Smooth muscle cell (in vitro differentiated cells): ENCODE results near the gene ADAMTS10. TPM values are rescaled to one million over a fixed set of nuclear protein-coding genes. Genes with fewer than 3 reads are reported as not detected.
"Not testable (repeated sequence)": the region's sequence is repeated elsewhere in the genome, so short reads cannot be mapped to it uniquely, and the experiment has no call there.

ENCODE experiments used
- DNase-seq: peaks from one replicate; lab custom pipeline; 2025; ENCODE audit not compliant: unreplicated experiment; lab: John Stamatoyannopoulos, UW
- H2AFZ ChIP-seq: fragments of 200-600 bp; sonication (generic); 2 replicates; pipeline ENCODE4 v1.6.0; 2016; ENCODE audit warnings: antibody characterized with exemption, low read depth, mild to moderate bottlenecking
- H3F3A ChIP-seq: fragments of 200-600 bp; sonication (generic); 2 replicates; pipeline ENCODE4 v1.6.0; 2017; ENCODE audit warnings: antibody characterized with exemption, low read depth
- H3K27ac ChIP-seq: fragments of 200-600 bp; sonication (generic); 2 replicates; pipeline ENCODE4 v1.5.1; 2016; ENCODE audit warnings: low read depth, mild to moderate bottlenecking
- H3K27me3 ChIP-seq: fragments of 200-600 bp; sonication (generic); 2 replicates; pipeline ENCODE4 v1.6.1; 2016; ENCODE audit warnings: low read depth, mild to moderate bottlenecking
- H3K36me3 ChIP-seq: fragments of 200-600 bp; sonication (generic); 2 replicates; pipeline ENCODE4 v1.5.1; 2016; ENCODE audit warnings: low read depth
- H3K4me1 ChIP-seq: fragments of 200-600 bp; sonication (generic); 2 replicates; pipeline ENCODE4 v1.5.1; 2016; ENCODE audit warnings: low read depth
- H3K4me2 ChIP-seq: fragments of 200-600 bp; sonication (generic); 2 replicates; pipeline ENCODE4 v1.6.0; 2016; ENCODE audit warnings: mild to moderate bottlenecking
- H3K4me3 ChIP-seq: fragments of 200-600 bp; sonication (generic); 2 replicates; pipeline ENCODE4 v1.5.1; 2016; ENCODE audit warnings: mild to moderate bottlenecking
- H3K79me2 ChIP-seq: fragments of 200-600 bp; sonication (generic); 2 replicates; pipeline ENCODE4 v1.6.0; 2016; ENCODE audit warnings: low read depth, mild to moderate bottlenecking
- H3K9ac ChIP-seq: fragments of 200-600 bp; sonication (generic); 2 replicates; pipeline ENCODE4 v1.6.0; 2016; ENCODE audit warnings: low read depth
- H3K9me3 ChIP-seq: fragments of 200-600 bp; sonication (generic); replicated peaks from 2 replicates; pipeline ENCODE4 v1.5.1; 2016; ENCODE audit warnings: low read depth
- H4K20me1 ChIP-seq: fragments of 200-600 bp; sonication (generic); 2 replicates; pipeline ENCODE4 v1.6.0; 2016; ENCODE audit warnings: low read depth
- WGBS: methylation state at CpG from one replicate; pipeline ENCODE4 v1.1.7; 2016; ENCODE audit warnings: low lambda C conversion rate; 5-methylcytosine and 5-hydroxymethylcytosine counted together
- polyA plus RNA-seq: library from polyadenylated mRNA; unstranded; fragments of >200 nt; fragmentation: Nextera tagmentation; extraction: Ambion mirVana; gene quantifications from 2 replicates; pipeline ENCODE4 v1.2.1, GENCODE V29; 2016
- total RNA-seq: library from RNA; depleted of rRNA; stranded (reverse); fragments of >200 nt; gene quantifications from 2 replicates; pipeline ENCODE4 v1.2.3, GENCODE V29; 2014
- TF ChIP-seq, protein P1 (sequence below): fragments of 200-600 bp; sonication (generic); IDR thresholded peaks from 2 replicates; pipeline ENCODE4 v1.5.1; 2017; ENCODE audit warnings: borderline replicate concordance, mild to moderate bottlenecking, antibody characterized with exemption; ENCODE audit not compliant: insufficient read depth, poor library complexity, severe bottlenecking

Gene ADAMTS10
- total and polyA plus RNA-seq, 2 experiments from 2014 or later, result 13.1 to 14.1 TPM

- Histone ChIP-seq H3K9ac (no peak overlapping the region), H3K4me3 (no peak overlapping the region), H3K79me2 (no peaks in the 10 kb centered on the region), H3K4me2 (peak overlapping the region; percentile 72), H2AFZ (no peak overlapping the region), H3K4me1 (peaks cover 3% of the 10 kb centered on the region), H3K27ac (peak overlapping the region; percentile 37), H3K27me3 (no peaks in the 10 kb centered on the region), H3K9me3 (no peaks in the 10 kb centered on the region), H3F3A (no peaks in the 10 kb centered on the region), H4K20me1 (no peaks in the 10 kb centered on the region), H3K36me3 (no peaks in the 10 kb centered on the region)
- TF ChIP-seq, protein P1, sequence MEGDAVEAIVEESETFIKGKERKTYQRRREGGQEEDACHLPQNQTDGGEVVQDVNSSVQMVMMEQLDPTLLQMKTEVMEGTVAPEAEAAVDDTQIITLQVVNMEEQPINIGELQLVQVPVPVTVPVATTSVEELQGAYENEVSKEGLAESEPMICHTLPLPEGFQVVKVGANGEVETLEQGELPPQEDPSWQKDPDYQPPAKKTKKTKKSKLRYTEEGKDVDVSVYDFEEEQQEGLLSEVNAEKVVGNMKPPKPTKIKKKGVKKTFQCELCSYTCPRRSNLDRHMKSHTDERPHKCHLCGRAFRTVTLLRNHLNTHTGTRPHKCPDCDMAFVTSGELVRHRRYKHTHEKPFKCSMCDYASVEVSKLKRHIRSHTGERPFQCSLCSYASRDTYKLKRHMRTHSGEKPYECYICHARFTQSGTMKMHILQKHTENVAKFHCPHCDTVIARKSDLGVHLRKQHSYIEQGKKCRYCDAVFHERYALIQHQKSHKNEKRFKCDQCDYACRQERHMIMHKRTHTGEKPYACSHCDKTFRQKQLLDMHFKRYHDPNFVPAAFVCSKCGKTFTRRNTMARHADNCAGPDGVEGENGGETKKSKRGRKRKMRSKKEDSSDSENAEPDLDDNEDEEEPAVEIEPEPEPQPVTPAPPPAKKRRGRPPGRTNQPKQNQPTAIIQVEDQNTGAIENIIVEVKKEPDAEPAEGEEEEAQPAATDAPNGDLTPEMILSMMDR, result no peak
- DNase-seq, result no peak
- WGBS, result 43% methylated on average over 5 of the region's 5 CpGs
Measured at GRCh38 chr19:8569066-8569771, 41.3 kb downstream of the ADAMTS10 start.

GRCh38 chr19:8567522-8568172 lies 42.9 kb downstream of the ADAMTS10 start:
- H3K4me2 ChIP-seq, result no peak overlapping the region
- H3K4me3 ChIP-seq, result no peak overlapping the region
- no peaks in the 10 kb centered on the region for H3K79me2 ChIP-seq
- no peak overlapping the region for H2AFZ ChIP-seq
- no peaks in the 10 kb centered on the region for H3F3A ChIP-seq
- H3K9ac ChIP-seq, result no peak overlapping the region
- H3K27ac ChIP-seq, result no peak overlapping the region
- no peaks in the 10 kb centered on the region for H3K9me3 ChIP-seq
- TF ChIP-seq, protein P1, result no peak
- DNase-seq, result no peak
- 93% methylated on average over 15 of the region's 15 CpGs for WGBS
- H4K20me1 ChIP-seq, result no peaks in the 10 kb centered on the region
- H3K27me3 ChIP-seq, result no peaks in the 10 kb centered on the region
- H3K36me3 ChIP-seq, result no peaks in the 10 kb centered on the region
- peaks cover 3% of the 10 kb centered on the region for H3K4me1 ChIP-seq

DNA sequence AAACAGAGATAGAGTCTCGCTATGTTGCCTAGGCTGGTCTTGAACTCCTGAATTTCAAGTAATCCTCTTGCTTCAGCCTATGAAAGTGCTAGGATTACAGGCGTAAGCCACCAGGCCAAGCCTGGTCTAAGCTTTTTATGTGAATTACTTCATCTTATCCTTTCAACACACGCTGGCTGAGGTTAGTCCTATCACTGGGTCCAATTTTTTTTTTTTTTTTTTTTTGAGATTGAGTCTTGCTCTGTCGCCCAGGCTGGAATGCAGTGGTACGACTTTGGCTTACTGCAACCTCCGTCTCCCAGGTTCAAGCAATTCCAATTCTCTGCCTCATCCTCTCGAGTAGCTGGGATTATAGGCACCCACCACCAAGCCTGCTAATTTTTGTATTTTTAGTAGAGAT lies 43.7 kb downstream of the ADAMTS10 start:
- WGBS, result 62% methylated on average over 7 of the region's 7 CpGs
- H3K36me3 ChIP-seq, result no peaks in the 10 kb centered on the region
- H3K9me3 ChIP-seq, result no peaks in the 10 kb centered on the region
- H3F3A ChIP-seq, result no peaks in the 10 kb centered on the region
- no peak overlapping the region for H3K27ac ChIP-seq
- H3K4me2 ChIP-seq, result no peak overlapping the region
- H2AFZ ChIP-seq, result no peak overlapping the region
- no peaks in the 10 kb centered on the region for H3K79me2 ChIP-seq
- no peaks in the 10 kb centered on the region for H4K20me1 ChIP-seq
- TF ChIP-seq, protein P1, result no peak
- no peak overlapping the region for H3K9ac ChIP-seq
- peaks cover 3% of the 10 kb centered on the region for H3K4me1 ChIP-seq
- DNase-seq, result no peak
- H3K27me3 ChIP-seq, result no peaks in the 10 kb centered on the region
- H3K4me3 ChIP-seq, result no peak overlapping the region

DNA sequence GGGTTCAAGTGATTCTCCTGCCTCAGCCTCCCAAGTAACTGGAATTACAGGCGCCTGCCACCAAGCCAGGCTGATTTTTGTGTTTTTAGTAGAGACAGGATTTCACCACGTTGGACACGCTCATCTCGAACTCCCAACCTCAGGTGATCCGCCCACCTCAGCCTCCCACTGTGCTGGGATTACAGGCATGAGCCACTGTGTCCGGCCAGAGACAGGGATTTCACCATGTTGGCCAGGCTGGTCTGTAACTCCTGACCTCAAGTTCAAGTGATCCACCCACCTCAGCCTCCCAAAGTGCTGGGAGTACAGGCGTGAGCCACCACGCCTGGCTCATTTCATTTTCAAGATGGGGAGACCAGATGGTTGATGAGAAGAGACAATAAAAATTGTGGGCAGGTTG lies 45.6 kb downstream of the ADAMTS10 start:
- H3K9me3 ChIP-seq, H4K20me1 ChIP-seq, DNase-seq, H3K27ac ChIP-seq, H3F3A ChIP-seq, H3K9ac ChIP-seq, H3K4me1 ChIP-seq, H3K79me2 ChIP-seq, H2AFZ ChIP-seq, H3K27me3 ChIP-seq, H3K4me2 ChIP-seq, H3K36me3 ChIP-seq, H3K4me3 ChIP-seq: not testable (repeated sequence)
- 81% methylated on average over 8 of the region's 8 CpGs for WGBS
